Colonic mucosa (tissue), 4 donors: ENCODE data around the gene POU2F2. TPM values are rescaled to one million over a fixed set of nuclear protein-coding genes. Genes with fewer than 3 reads are reported as not detected.
A peak's percentile ranks its signal among the peaks of the same experiment; 100 is the strongest.

ENCODE experiments used
- DNase-seq: peaks from one replicate; pipeline ENCODE4 v3.0.0-alpha.2; 2020
- H3K27ac ChIP-seq: fragments of 200-600 bp; one replicate; pipeline ENCODE4 v1.8.0; 2021
- H3K27me3 ChIP-seq: fragments of 200-600 bp; one replicate; pipeline ENCODE4 v1.8.0; 2021
- H3K36me3 ChIP-seq: fragments of 200-600 bp; one replicate; pipeline ENCODE4 v1.8.0; 2021
- H3K4me1 ChIP-seq: fragments of 200-600 bp; one replicate; pipeline ENCODE4 v1.8.0; 2021; ENCODE audit warnings: mild to moderate bottlenecking
- H3K4me3 ChIP-seq: fragments of 200-600 bp; one replicate; pipeline ENCODE4 v1.8.0; 2021
- H3K9ac ChIP-seq, 2 donors: one replicate each; pipeline ENCODE4 v1.7.0; 2013; ENCODE audit warnings: control low read depth in 2 of 2, low read depth in 2 of 2, low read length in 2 of 2
- H3K9me3 ChIP-seq: fragments of 200-600 bp; one replicate; pipeline ENCODE4 v1.8.0; 2021
- CTCF ChIP-seq: fragments of 200-600 bp; IDR thresholded peaks from one replicate; pipeline ENCODE4 v1.8.0; 2022; ENCODE audit warnings: antibody characterized with exemption, mild to moderate bottlenecking
- intact Hi-C: fragments of 100-400 bp; cut with DNase I; formaldehyde crosslinking; loops from one replicate; pipeline ENCODE4 v1.14.1; 2022
- total RNA-seq, 2 donors: library from RNA; stranded (reverse); fragmentation: NEBNext Ultra II Directional in 1 of 2; extraction: Animal tissue kit (Norgen Biotek cat#: 25700) in 1 of 2; gene quantifications; one replicate each; pipeline ENCODE4 v1.2.1, GENCODE V29; 2021
- donor health status: healthy.
- donor health status: DM: no; HTN: no; CAD: no.
- donor health status: DM: no; HTN: no; CAD: no.

The POU2F2 gene
- total RNA-seq, 2 donors from 2014 or later, result 2.1 to 4.0 TPM

- TF ChIP-seq CTCF, result no peak
- H3K9me3 ChIP-seq, result no peaks in the 10 kb centered on the region
- H3K27ac ChIP-seq, result no peak overlapping the region
- H3K4me1 ChIP-seq, result no peaks in the 10 kb centered on the region
- H3K27me3 ChIP-seq, result peaks cover 44% of the 10 kb centered on the region
- H3K36me3 ChIP-seq, result no peaks in the 10 kb centered on the region
- intact Hi-C loops, result no loop called here
- H3K4me3 ChIP-seq, result peak overlapping the region; percentile 15
- H3K9ac ChIP-seq, result no peak overlapping the region
- no peak for DNase-seq
Measured at GRCh38 chr19:42175952-42176648, 43.9 kb upstream of the POU2F2 start.

- Histone ChIP-seq H3K4me3 (no peak overlapping the region), H3K36me3 (no peaks in the 10 kb centered on the region), H3K27ac (no peak overlapping the region), H3K9ac (no peak overlapping the region), H3K27me3 (peaks cover 44% of the 10 kb centered on the region), H3K9me3 (no peaks in the 10 kb centered on the region), H3K4me1 (no peaks in the 10 kb centered on the region)
- TF ChIP-seq CTCF, result no peak
- intact Hi-C loops, result no loop called here
- no peak for DNase-seq
Measured at GRCh38 chr19:42174958-42175734, 42.9 kb upstream of the POU2F2 start.

- no peaks in the 10 kb centered on the region for H3K4me1 ChIP-seq
- no peaks in the 10 kb centered on the region for H3K36me3 ChIP-seq
- TF ChIP-seq CTCF, result no peak
- intact Hi-C loops, result no loop called here
- H3K9me3 ChIP-seq, result no peaks in the 10 kb centered on the region
- no peak overlapping the region for H3K9ac ChIP-seq
- no peak overlapping the region for H3K27ac ChIP-seq
- no peak for DNase-seq
- no peak overlapping the region for H3K4me3 ChIP-seq
- H3K27me3 ChIP-seq, result peaks cover 38% of the 10 kb centered on the region
Measured at GRCh38 chr19:42174188-42174587, 41.9 kb upstream of the POU2F2 start.

GRCh38 chr19:42173695-42174094, 41.4 kb upstream of the POU2F2 start:
- no peak overlapping the region for H3K27ac ChIP-seq
- no peaks in the 10 kb centered on the region for H3K9me3 ChIP-seq
- no peaks in the 10 kb centered on the region for H3K4me1 ChIP-seq
- H3K27me3 ChIP-seq, result peaks cover 33% of the 10 kb centered on the region
- H3K36me3 ChIP-seq, result no peaks in the 10 kb centered on the region
- H3K9ac ChIP-seq, result no peak overlapping the region
- DNase-seq, result no peak
- no peak overlapping the region for H3K4me3 ChIP-seq
- no peak for TF ChIP-seq CTCF
- intact Hi-C loops, result no loop called here

- no peak for DNase-seq
- intact Hi-C loops, result no loop called here
- Histone ChIP-seq H3K4me3 (no peak overlapping the region), H3K27me3 (peaks cover 21% of the 10 kb centered on the region), H3K9me3 (no peaks in the 10 kb centered on the region), H3K27ac (no peak overlapping the region), H3K4me1 (no peaks in the 10 kb centered on the region), H3K9ac (no peak overlapping the region), H3K36me3 (no peaks in the 10 kb centered on the region)
- no peak for TF ChIP-seq CTCF
Measured at GRCh38 chr19:42172261-42172660, 40.0 kb upstream of the POU2F2 start.
